RWPE2 (cell line): ENCODE measurements around the gene ASB1.

ENCODE experiments used
- ATAC-seq: fragments of 200-7000 bp; cut with Tn5 transposase; 3 replicates; pipeline ENCODE4 v1.9.1; 2021; ENCODE audit warnings: low read depth
- DNase-seq: peaks from one replicate; pipeline ENCODE4 v3.0.0-alpha.2; 2020; ENCODE audit warnings: low spot score
- H3K27ac ChIP-seq: fragments of 450-650 bp; 2 replicates; pipeline ENCODE4 v1.5.1; 2017; ENCODE audit warnings: mild to moderate bottlenecking; ENCODE audit not compliant: poor library complexity, severe bottlenecking
- H3K27me3 ChIP-seq: fragments of 250-450 bp; sonication (Bioruptor Pico); 2 replicates; pipeline ENCODE4 v1.5.1; 2021; ENCODE audit warnings: mild to moderate bottlenecking, moderate library complexity; ENCODE audit not compliant: insufficient read depth, poor library complexity, severe bottlenecking
- H3K36me3 ChIP-seq: fragments of 250-450 bp; sonication (Bioruptor Pico); 2 replicates; pipeline ENCODE4 v1.5.1; 2020; ENCODE audit warnings: low read depth, mild to moderate bottlenecking, moderate library complexity
- H3K4me1 ChIP-seq: fragments of 250-450 bp; sonication (Bioruptor Pico); 2 replicates; pipeline ENCODE4 v1.5.1; 2021; ENCODE audit warnings: mild to moderate bottlenecking, moderate library complexity; ENCODE audit not compliant: insufficient read depth, poor library complexity, severe bottlenecking
- H3K4me3 ChIP-seq: fragments of 250-450 bp; sonication (Bioruptor Pico); 2 replicates; pipeline ENCODE4 v1.5.1; 2021; ENCODE audit warnings: mild to moderate bottlenecking, moderate library complexity; ENCODE audit not compliant: severe bottlenecking
- H3K9me3 ChIP-seq: fragments of 250-450 bp; sonication (Bioruptor Pico); 2 replicates; pipeline ENCODE4 v1.5.1; 2021; ENCODE audit warnings: mild to moderate bottlenecking, moderate library complexity; ENCODE audit not compliant: severe bottlenecking
- CTCF ChIP-seq: fragments of 450-650 bp; IDR thresholded peaks from one replicate; pipeline ENCODE4 v1.5.1; 2017; ENCODE audit warnings: mild to moderate bottlenecking, moderate library complexity; ENCODE audit not compliant: poor library complexity, severe bottlenecking

The ASB1 gene

GRCh38 chr2:238478216-238478615 lies 51.5 kb downstream of the ASB1 start:
- Histone ChIP-seq H3K4me1 (no peaks in the 10 kb centered on the region), H3K36me3 (peaks cover 11% of the 10 kb centered on the region), H3K27ac (no peak overlapping the region), H3K9me3 (peaks cover 12% of the 10 kb centered on the region), H3K4me3 (no peak overlapping the region), H3K27me3 (no peaks in the 10 kb centered on the region)
- no peak for TF ChIP-seq CTCF
- DNase-seq (no peak), ATAC-seq (no peak)

GRCh38 chr2:238479847-238480246 lies 53.1 kb downstream of the ASB1 start:
- H3K27ac ChIP-seq: no peak overlapping the region
- ATAC-seq: no peak
- no peak for DNase-seq
- H3K36me3 ChIP-seq: no peaks in the 10 kb centered on the region
- TF ChIP-seq CTCF: no peak
- H3K9me3 ChIP-seq: peaks cover 10% of the 10 kb centered on the region
- H3K4me3 ChIP-seq: no peak overlapping the region
- no peaks in the 10 kb centered on the region for H3K4me1 ChIP-seq
- no peaks in the 10 kb centered on the region for H3K27me3 ChIP-seq

DNA sequence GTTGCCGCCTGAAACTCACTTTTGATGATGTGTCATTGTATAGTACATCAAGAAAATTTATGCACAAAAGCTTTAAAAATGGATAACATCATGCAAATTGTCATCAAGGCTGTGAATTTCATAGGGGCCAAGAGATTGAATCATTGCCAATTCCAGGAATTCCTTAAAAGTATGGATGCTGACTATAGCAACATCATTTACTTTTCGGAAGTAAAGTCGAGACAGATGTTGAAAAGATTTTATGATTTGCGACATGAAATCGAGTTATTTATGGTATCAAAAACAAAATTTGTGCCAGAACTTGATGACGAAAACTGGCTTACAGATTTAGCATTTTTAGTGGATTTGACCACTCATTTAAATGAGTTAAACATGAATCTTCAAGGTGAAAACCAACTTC lies 56.3 kb downstream of the ASB1 start:
- ATAC-seq (no peak), DNase-seq (no peak)
- no peak for TF ChIP-seq CTCF
- Histone ChIP-seq H3K9me3 (peaks cover 10% of the 10 kb centered on the region), H3K36me3 (no peaks in the 10 kb centered on the region), H3K27ac (no peak overlapping the region), H3K4me1 (no peaks in the 10 kb centered on the region), H3K4me3 (no peak overlapping the region), H3K27me3 (no peaks in the 10 kb centered on the region)

GRCh38 chr2:238483656-238484055 lies 56.9 kb downstream of the ASB1 start:
- Histone ChIP-seq H3K9me3 (peaks cover 10% of the 10 kb centered on the region), H3K27ac (no peak overlapping the region), H3K4me1 (no peaks in the 10 kb centered on the region), H3K36me3 (no peaks in the 10 kb centered on the region), H3K27me3 (no peaks in the 10 kb centered on the region), H3K4me3 (no peak overlapping the region)
- ATAC-seq (no peak), DNase-seq (no peak)
- TF ChIP-seq CTCF: no peak

DNA sequence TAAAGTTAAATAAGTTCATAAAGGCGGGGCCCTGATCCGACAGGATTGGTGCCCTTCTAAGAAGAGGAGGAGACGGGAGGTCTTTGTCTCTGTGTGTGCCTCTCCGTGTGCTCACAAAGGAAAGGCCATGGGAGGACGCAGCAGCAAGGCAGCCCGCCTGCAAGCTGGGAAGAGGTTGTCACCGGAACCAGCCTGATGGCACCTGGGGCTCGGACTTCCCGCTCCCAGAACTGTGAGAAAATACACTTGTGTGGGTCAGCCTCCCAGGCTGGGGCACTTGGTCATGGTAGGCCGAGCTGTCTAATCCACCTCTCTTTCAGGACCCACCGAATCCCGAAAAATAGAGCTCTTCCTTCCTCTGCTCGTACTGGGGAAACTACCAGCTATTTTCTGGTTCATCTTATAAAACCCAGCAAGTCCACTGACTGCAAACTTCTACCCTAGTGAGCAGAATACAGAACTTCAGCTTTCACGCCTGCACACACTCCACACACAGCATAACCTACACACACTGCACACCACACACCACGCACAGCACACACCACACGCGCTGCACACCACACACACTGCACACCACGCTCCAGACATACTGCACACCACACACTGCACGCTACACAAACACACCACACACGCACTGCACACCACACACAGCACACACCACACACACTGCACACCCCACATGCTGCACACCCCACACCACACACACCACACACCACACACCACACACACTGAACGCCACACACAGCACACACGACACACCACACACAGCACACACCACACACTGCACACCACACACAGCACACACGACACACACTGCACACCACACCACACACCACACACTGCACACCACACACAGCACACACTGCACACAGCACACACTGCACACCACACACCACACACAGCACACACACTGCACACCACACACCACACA lies 58.1 kb downstream of the ASB1 start:
- Histone ChIP-seq H3K36me3 (no peaks in the 10 kb centered on the region), H3K9me3 (peaks cover 3% of the 10 kb centered on the region), H3K4me1 (no peaks in the 10 kb centered on the region), H3K27ac (no peak overlapping the region), H3K4me3 (no peak overlapping the region), H3K27me3 (no peaks in the 10 kb centered on the region)
- TF ChIP-seq CTCF: no peak
- ATAC-seq: 0 out of 3 replicates have a peak, but pooled peaks have one; percentile 17
- DNase-seq: no peak
